HCT116 (cell line): ENCODE data around the gene TMEM116.

ENCODE experiments used
- CEBPB ChIP-seq: IDR thresholded peaks from 2 replicates; pipeline ENCODE4 v1.6.1; 2012; ENCODE audit warnings: low read depth
- CTCF ChIP-seq, 3 experiments: fragments of 200-600 bp in 1 of 3; sonication (generic) in 1 of 3; IDR thresholded peaks in 2 of 3; conservative IDR thresholded peaks in 1 of 3; 2 replicates each; pipeline ENCODE4 v1.5.1; 2012 to 2017; ENCODE audit warnings: low read depth in 2 of 3, low read length in 2 of 3, antibody characterized with exemption in 1 of 3, borderline replicate concordance in 1 of 3, control low read depth in 1 of 3, mild to moderate bottlenecking in 1 of 3, mixed read lengths in 1 of 3, mixed run types in 1 of 3, moderate library complexity in 1 of 3; ENCODE audit not compliant: insufficient read depth in 1 of 3
- EZH2 ChIP-seq: fragments of 200-600 bp; sonication (generic); IDR thresholded peaks from 2 replicates; pipeline ENCODE4 v1.6.1; 2017; ENCODE audit warnings: antibody characterized with exemption, mixed run types
- JUND ChIP-seq: IDR thresholded peaks from 2 replicates; pipeline ENCODE4 v1.6.1; 2012
- POLR2A ChIP-seq: IDR thresholded peaks from 2 replicates; pipeline ENCODE4 v1.7.0; 2011; ENCODE audit warnings: borderline replicate concordance; ENCODE audit not compliant: insufficient read depth, insufficient read length; ENCODE audit errors: extremely low read depth
- POLR2AphosphoS5 ChIP-seq: IDR thresholded peaks from 2 replicates; pipeline ENCODE4 v1.6.1; 2011; ENCODE audit warnings: mild to moderate bottlenecking, low read depth, low read length, moderate library complexity
- SRF ChIP-seq: IDR thresholded peaks from 2 replicates; pipeline ENCODE4 v1.6.1; 2012; ENCODE audit warnings: low read depth
- TCF7L2 ChIP-seq: IDR thresholded peaks from 2 replicates; pipeline ENCODE4 v1.7.0; 2011; ENCODE audit warnings: borderline replicate concordance, inconsistent platforms; ENCODE audit not compliant: insufficient read depth, insufficient read length; ENCODE audit errors: extremely low read depth
- YY1 ChIP-seq: IDR thresholded peaks from 2 replicates; pipeline ENCODE4 v1.6.1; 2011; ENCODE audit warnings: low read length, low read depth, moderate library complexity, mild to moderate bottlenecking; ENCODE audit not compliant: insufficient replicate concordance; ENCODE audit errors: extremely low read depth
- ZNF274 ChIP-seq: fragments of 200-500 bp; sonication (Bioruptor generic); IDR thresholded peaks from 2 replicates; pipeline ENCODE4 v1.6.1; 2014; ENCODE audit warnings: mild to moderate bottlenecking, low read depth, low read length, inconsistent platforms
- TF ChIP-seq, protein P1 (sequence below): IDR thresholded peaks from 2 replicates; pipeline ENCODE4 v1.6.1; 2012; ENCODE audit warnings: low read depth
- TF ChIP-seq, protein P2 (sequence below): IDR thresholded peaks from 2 replicates; pipeline ENCODE4 v1.6.1; 2012

GRCh38 chr12:111904446-111904975 lies 108.5 kb downstream of the TMEM116 start:
- TF ChIP-seq EZH2 (no peak), CTCF (IDR thresholded peaks at IDR 0.05 in 2 of 3, conservative IDR thresholded peaks at IDR 0.05 in 1 of 3; ENCODE audit: borderline replicate concordance in 1 of 3, insufficient read depth in 1 of 3, low read depth in 2 of 3, low read length in 2 of 3) (no peak), CEBPB (no peak), POLR2A (no peak), POLR2AphosphoS5 (no peak), JUND (no peak), ZNF274 (no peak), SRF (no peak), YY1 (no peak), TCF7L2 (no peak)
- TF ChIP-seq, protein P1, sequence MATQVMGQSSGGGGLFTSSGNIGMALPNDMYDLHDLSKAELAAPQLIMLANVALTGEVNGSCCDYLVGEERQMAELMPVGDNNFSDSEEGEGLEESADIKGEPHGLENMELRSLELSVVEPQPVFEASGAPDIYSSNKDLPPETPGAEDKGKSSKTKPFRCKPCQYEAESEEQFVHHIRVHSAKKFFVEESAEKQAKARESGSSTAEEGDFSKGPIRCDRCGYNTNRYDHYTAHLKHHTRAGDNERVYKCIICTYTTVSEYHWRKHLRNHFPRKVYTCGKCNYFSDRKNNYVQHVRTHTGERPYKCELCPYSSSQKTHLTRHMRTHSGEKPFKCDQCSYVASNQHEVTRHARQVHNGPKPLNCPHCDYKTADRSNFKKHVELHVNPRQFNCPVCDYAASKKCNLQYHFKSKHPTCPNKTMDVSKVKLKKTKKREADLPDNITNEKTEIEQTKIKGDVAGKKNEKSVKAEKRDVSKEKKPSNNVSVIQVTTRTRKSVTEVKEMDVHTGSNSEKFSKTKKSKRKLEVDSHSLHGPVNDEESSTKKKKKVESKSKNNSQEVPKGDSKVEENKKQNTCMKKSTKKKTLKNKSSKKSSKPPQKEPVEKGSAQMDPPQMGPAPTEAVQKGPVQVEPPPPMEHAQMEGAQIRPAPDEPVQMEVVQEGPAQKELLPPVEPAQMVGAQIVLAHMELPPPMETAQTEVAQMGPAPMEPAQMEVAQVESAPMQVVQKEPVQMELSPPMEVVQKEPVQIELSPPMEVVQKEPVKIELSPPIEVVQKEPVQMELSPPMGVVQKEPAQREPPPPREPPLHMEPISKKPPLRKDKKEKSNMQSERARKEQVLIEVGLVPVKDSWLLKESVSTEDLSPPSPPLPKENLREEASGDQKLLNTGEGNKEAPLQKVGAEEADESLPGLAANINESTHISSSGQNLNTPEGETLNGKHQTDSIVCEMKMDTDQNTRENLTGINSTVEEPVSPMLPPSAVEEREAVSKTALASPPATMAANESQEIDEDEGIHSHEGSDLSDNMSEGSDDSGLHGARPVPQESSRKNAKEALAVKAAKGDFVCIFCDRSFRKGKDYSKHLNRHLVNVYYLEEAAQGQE, result no peak
- TF ChIP-seq, protein P2, sequence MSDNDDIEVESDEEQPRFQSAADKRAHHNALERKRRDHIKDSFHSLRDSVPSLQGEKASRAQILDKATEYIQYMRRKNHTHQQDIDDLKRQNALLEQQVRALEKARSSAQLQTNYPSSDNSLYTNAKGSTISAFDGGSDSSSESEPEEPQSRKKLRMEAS, result no peak
